HG03066 (cell line): Measurements from ENCODE around the gene SLAIN1.

ENCODE experiments used
- ATAC-seq: cut with Tn5 transposase; IDR thresholded peaks from one replicate; pipeline ENCODE4 v1.9.1; 2021; ENCODE audit warnings: low read depth; ENCODE audit not compliant: unreplicated experiment

Gene SLAIN1

GRCh38 chr13:77703408-77703807 lies 5.9 kb downstream of the SLAIN1 start:
- no peak for ATAC-seq

- ATAC-seq, result no peak
These were observed 16.8 kb downstream of the SLAIN1 start for GRCh38 chr13:77714119-77714755.

GRCh38 chr13:77715233-77715891 lies 17.9 kb downstream of the SLAIN1 start:
- peak; percentile 51 for ATAC-seq

DNA sequence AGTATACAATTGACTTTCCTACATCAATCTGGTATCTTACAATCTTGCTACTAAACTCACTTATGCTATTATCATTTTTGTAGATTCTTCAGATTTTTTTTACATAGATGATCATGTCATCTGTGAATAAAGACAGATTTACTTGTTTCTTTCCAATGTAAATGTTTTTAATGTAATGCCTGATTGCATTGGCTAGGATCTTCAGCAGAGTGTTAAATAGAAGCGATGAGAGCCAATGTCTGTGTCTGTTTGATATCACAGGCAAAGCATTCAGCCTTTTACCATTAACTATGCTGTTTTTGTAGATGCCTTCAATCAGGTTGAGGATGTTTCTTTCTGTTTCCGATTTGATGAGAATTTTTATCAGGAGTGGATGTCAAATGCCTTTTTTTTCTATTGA lies 19.2 kb downstream of the SLAIN1 start:
- ATAC-seq, result no peak

- ATAC-seq, result no peak
These were observed 20.0 kb downstream of the SLAIN1 start for GRCh38 chr13:77717508-77717907.

GRCh38 chr13:77719128-77719527 lies 21.6 kb downstream of the SLAIN1 start:
- no peak for ATAC-seq

DNA sequence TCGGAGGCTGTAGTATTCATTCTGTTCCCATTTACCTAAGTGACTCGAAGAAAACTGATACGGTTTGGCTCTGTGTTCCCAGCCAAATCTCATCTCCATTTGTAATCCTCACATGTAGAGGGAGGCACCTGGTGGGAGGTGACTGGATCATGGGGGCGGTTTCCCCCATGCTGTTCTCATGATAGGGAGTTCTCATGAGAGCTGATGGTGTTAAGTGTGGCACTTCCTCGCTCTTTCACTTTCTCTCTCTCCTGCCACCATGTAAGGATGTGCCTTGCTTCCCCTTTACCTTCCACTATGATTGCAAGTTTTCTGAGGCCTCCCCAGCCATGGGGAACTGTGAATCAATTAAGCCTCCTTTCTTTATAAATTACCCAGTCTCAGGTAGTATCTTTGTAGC lies 23.5 kb downstream of the SLAIN1 start:
- ATAC-seq, result no peak

DNA sequence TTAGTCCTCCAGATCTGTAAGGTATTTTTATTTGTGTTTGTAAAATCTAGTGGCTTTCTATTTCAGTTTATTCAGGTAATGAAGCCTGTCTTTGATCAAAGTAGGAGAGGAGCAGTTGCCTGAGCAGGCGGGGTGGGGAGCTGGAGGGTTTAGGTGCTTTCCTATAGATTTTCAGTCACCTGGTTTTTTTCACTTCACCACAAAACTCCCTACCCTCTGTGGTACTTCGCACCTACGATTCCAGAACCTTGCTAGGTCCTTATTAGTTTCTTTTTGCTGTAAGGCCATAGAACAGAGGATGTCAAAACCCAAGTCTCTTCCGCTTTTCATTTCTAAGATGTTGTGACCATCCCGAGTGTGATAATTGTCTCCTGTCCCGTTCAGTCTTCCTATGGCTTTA lies 26.6 kb downstream of the SLAIN1 start:
- ATAC-seq, result peak; percentile 64

GRCh38 chr13:77725071-77725470 lies 27.6 kb downstream of the SLAIN1 start:
- no peak for ATAC-seq

- ATAC-seq, result no peak
These were observed 31.0 kb downstream of the SLAIN1 start for GRCh38 chr13:77728265-77729125.

DNA sequence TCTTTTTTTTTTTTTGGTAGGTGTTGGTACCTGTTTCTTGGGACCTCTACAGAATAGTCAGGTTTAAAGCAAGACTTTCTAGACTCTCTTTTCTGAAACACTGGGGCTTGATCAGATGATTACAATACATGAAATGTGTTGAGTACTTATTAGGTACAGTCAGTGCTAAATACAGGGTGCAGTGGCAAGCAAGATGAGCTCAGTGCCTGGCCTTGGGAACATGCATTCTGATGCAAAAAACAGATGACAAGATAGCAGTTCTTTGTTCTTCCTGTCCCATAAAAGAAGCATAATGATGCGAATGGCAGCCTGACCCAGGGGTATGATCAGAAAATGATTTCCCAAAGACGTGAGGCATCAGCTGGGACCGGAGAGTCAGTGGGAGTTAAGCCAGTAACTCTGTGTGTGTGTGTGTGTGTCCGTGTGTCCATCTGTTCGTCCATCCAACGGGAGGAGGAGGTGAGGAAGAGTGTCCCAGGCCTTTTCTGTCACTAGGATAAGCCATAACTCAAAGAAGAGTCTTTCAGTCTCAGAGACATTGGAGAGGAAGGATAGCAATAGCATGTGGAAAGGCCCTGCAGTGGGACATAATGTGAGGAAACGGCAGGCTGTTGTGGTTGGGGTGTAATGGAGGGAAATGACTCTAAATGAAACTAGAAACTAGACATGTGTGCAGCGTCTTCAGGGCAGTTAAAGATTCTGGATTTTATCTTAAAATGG lies 32.2 kb downstream of the SLAIN1 start:
- peak; percentile 99 for ATAC-seq

DNA sequence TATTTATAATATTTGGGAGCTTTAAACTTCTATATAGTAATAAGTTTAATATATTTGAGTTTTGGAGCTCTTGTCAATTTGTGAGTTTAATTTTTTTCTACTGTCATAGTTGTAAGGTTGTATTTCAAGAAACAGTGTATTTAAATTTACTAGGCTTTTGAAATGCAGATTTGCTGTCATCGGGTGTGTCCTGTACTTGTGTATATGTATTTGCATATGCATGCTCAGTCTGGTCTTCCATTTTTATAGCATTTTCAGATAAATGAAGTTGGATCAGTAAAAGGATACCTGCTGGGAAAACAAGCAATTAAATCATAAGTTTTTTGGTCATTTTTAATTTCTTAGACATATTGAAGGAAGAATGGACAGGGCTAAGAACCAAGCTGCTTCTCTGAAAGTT lies 33.1 kb downstream of the SLAIN1 start:
- no peak for ATAC-seq

DNA sequence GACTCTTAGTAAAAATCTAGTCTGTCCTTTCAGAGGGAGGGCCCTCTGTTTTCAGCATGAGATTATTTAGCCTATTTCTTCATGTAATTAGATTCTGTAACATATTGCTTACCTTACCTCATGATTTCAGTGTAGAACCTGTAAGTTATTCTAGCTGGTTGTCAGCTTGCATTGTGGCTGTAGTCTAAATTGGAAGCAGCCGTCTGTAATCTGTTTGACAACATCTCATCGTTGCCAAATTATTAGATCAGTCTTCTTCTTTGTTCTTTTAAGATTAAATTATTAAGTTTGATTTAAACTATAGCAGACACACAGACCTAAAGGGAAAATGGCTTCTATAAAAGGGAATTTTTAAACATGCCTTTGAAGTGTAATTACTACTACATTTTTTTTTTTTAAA lies 34.8 kb downstream of the SLAIN1 start:
- ATAC-seq, result no peak

GRCh38 chr13:77733674-77734073 lies 36.2 kb downstream of the SLAIN1 start:
- ATAC-seq, result no peak

DNA sequence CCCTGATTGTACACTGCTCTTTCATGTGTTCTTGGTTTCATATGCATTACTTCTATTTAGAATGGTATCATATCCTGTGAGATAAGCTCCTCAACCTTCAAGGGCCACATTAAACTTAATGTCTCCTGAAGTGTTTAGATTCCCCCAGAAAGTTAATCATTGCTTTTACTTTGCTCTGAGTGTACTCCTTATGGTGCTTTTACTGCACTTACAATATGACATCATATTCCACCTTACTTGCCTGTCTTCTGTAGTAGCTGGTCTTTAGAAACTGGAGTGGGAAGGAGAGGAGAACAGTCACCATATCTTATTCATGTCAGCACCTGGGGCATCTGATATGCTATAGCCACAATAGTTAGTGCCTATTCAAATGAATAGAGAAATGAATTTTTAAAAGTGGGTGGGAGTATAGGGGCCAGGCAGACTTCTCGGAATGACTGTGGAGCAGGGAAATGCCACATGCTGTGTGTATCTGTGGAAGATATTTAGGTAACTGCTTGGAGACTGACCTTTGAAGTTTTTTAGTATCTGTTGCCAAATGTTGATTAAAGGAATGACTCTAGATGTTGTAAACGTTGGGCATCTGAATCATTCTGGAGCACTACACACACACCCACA lies 40.2 kb downstream of the SLAIN1 start:
- ATAC-seq, result peak; percentile 73

DNA sequence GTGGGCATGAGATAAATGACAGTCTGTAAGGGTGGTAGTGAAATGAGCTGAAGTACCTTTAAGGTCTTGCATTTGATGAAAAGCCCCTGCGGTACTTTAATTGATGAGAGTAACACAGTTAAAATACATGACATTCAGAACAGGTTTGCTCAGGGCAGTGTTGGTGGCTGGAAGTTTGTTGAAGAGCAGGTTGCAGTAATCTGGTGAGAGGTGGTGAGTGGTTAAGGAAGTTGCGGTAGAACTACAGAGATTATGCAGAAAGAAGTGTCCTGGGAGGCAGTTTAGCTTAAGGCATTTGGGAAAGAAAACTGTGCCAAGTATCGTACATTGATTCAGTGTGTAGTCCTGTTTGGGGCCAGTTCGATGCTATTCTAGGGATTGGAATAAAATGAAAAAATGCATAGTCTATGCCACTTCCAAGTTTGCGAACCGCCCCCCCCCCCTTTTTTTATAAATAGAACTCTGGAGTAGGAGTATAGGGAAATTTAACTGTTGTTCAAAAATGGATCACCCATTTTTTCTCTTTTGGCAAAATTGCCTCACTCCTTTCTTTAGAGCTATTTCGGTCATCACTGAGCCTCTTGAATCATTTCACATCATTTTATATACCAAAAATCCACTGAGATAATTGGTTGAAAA lies 42.7 kb downstream of the SLAIN1 start:
- no peak for ATAC-seq

GRCh38 chr13:77740931-77741596 lies 43.6 kb downstream of the SLAIN1 start:
- ATAC-seq, result no peak

- ATAC-seq, result no peak
These were observed 44.1 kb downstream of the SLAIN1 start for GRCh38 chr13:77741597-77741972.

GRCh38 chr13:77742801-77743200 lies 45.3 kb downstream of the SLAIN1 start:
- no peak for ATAC-seq

DNA sequence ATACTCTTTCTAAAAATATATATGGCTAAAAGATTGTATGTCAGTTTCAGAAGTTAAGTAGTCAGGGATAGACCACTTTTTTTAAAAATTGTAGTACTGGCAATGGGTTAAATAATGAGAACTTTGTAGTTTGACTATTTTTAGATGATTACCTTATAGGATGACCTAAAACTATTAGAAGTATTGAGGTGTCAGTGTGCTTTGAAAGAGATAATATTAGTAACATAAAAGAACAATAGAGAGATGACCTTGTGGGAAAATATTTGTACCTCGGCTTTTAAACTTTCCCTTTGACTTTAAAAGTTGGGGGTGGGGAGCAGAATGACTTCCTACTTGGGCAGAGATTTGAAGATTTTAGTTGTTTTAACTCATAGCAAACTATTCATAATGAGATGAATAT lies 48.3 kb downstream of the SLAIN1 start:
- ATAC-seq, result no peak
